Vagina (tissue), 2 donors: Measurements from ENCODE around the gene ITK. TPM values are rescaled to one million over a fixed set of nuclear protein-coding genes. Genes with fewer than 3 reads are reported as not detected.

ENCODE experiments used
- DNase-seq, 2 donors: peaks; one replicate each; pipeline ENCODE4 v3.0.0-alpha.2; 2017; ENCODE audit errors: extremely low spot score in 2 of 2
- H3K27ac ChIP-seq: fragments of 200-600 bp; sonication (generic); one replicate; pipeline ENCODE4 v1.5.1; 2019
- H3K27me3 ChIP-seq: fragments of 200-600 bp; sonication (generic); one replicate; pipeline ENCODE4 v1.5.1; 2019
- H3K36me3 ChIP-seq, 2 donors: fragments of 200-600 bp; sonication (generic); one replicate each; pipeline ENCODE4 v1.5.1; 2017 to 2019
- H3K4me1 ChIP-seq: fragments of 200-600 bp; sonication (generic); one replicate; pipeline ENCODE4 v1.5.1; 2019
- H3K4me3 ChIP-seq, 2 donors: fragments of 200-600 bp; sonication (generic); 1 replicate in 1 of 2; 2 replicates in 1 of 2; pipeline ENCODE4 v1.5.1; 2016 to 2019
- H3K9me3 ChIP-seq: fragments of 200-600 bp; sonication (generic); one replicate; pipeline ENCODE4 v1.5.1; 2019
- POLR2A ChIP-seq, 2 donors: fragments of 450-650 bp; IDR thresholded peaks; one replicate each; pipeline ENCODE4 v1.6.1; 2017; ENCODE audit warnings: antibody characterized with exemption in 2 of 2, mild to moderate bottlenecking in 2 of 2, moderate library complexity in 2 of 2
- POLR2AphosphoS5 ChIP-seq, 2 donors: sonication (generic); formaldehyde crosslinking; IDR thresholded peaks; one replicate each; pipeline ENCODE4 v1.9.0; 2017; ENCODE audit warnings: antibody characterized with exemption in 2 of 2, mild to moderate bottlenecking in 2 of 2, low read depth in 1 of 2; ENCODE audit not compliant: insufficient read depth in 1 of 2
- intact Hi-C: fragments of 100-400 bp; cut with DNase I; formaldehyde crosslinking; loops from one replicate; pipeline ENCODE4 v1.15.1; 2023
- total RNA-seq: library from RNA; depleted of rRNA; stranded (reverse); fragments of >200 nt; gene quantifications from one replicate; pipeline ENCODE4 v1.2.3, GENCODE V29; 2016
- TF ChIP-seq, protein P1 (sequence below), 3 experiments: fragments of 450-650 bp in 2 of 3; fragments of 200-600 bp in 1 of 3; sonication (generic) in 1 of 3; IDR thresholded peaks; one replicate each; pipeline ENCODE4 v1.5.1; 2017 to 2019; ENCODE audit warnings: antibody characterized with exemption in 3 of 3, mild to moderate bottlenecking in 2 of 3, moderate library complexity in 2 of 3

Gene ITK
- total RNA-seq, 1 donor from 2014 or later = 15.7 TPM

DNA sequence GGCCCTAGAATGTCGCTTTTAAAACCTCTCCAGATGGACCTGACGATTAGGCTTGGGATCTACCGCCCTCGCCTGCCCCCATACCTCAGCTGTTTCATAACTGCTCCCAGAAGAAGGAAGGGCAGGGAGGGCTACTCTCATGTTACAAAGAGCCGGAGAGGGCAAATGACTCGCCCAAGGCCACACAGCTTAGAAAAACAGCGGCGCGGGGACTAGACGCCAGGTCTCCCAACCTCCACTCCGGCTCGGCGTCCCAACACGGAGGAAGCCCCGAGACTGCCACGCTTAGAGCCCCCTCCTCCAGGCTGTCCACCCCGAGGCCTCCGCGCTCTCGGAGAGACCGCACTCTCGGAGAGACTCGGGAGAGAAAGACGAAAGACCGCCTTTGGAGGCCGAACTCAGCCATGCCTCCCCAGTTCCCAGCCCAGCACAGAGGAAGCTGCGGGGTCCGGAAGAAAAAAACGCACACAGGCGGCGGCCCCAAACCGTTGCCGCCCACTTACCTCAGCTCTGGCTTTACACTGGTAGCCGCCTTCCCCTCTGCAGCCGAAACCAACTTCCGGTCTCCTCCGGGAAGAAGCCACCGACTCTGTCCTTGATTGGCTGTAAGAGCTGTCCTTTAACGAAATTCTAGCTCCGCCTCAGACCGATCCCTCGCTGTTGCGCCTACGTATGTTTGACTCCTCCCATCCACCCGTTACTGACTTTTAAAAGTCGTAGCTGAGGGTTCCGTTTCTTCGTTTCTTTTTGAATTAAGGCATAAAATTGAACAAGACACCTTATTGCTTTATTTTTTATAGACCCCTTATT is 38.1 kb upstream of the ITK start, which contains the start of gene MED7:
Gene MED7 (minus strand): TSS at position 549 of the 810 bp plus-strand sequence. CDS start 3,434 bp downstream, outside the sequence.
- peak within 1 kb of the TSS; percentile 83 to 95 for H3K4me3 ChIP-seq
- H3K9me3 ChIP-seq = no peaks in the 10 kb centered on the region
- peaks cover 0 to 10% of the 10 kb centered on the region in 2 donors for H3K36me3 ChIP-seq
- no peaks in the 10 kb centered on the region for H3K27me3 ChIP-seq
- intact Hi-C loops = no loop called here
- H3K4me1 ChIP-seq = peaks cover 17% of the 10 kb centered on the region
- peak in 1 of 2 donors; percentile 98 for DNase-seq
- peak within 1 kb of the TSS; percentile 83 for H3K27ac ChIP-seq
- TF ChIP-seq POLR2A (IDR thresholded peaks at IDR 0.05) (peak in 1 of 2 donors; percentile 54), POLR2AphosphoS5 (IDR thresholded peaks at IDR 0.05; ENCODE audit: insufficient read depth in 1 of 2, low read depth in 1 of 2) (peak; percentile 88 to 90)
- TF ChIP-seq, protein P1, sequence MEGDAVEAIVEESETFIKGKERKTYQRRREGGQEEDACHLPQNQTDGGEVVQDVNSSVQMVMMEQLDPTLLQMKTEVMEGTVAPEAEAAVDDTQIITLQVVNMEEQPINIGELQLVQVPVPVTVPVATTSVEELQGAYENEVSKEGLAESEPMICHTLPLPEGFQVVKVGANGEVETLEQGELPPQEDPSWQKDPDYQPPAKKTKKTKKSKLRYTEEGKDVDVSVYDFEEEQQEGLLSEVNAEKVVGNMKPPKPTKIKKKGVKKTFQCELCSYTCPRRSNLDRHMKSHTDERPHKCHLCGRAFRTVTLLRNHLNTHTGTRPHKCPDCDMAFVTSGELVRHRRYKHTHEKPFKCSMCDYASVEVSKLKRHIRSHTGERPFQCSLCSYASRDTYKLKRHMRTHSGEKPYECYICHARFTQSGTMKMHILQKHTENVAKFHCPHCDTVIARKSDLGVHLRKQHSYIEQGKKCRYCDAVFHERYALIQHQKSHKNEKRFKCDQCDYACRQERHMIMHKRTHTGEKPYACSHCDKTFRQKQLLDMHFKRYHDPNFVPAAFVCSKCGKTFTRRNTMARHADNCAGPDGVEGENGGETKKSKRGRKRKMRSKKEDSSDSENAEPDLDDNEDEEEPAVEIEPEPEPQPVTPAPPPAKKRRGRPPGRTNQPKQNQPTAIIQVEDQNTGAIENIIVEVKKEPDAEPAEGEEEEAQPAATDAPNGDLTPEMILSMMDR (IDR thresholded peaks at IDR 0.05) = no peak

DNA sequence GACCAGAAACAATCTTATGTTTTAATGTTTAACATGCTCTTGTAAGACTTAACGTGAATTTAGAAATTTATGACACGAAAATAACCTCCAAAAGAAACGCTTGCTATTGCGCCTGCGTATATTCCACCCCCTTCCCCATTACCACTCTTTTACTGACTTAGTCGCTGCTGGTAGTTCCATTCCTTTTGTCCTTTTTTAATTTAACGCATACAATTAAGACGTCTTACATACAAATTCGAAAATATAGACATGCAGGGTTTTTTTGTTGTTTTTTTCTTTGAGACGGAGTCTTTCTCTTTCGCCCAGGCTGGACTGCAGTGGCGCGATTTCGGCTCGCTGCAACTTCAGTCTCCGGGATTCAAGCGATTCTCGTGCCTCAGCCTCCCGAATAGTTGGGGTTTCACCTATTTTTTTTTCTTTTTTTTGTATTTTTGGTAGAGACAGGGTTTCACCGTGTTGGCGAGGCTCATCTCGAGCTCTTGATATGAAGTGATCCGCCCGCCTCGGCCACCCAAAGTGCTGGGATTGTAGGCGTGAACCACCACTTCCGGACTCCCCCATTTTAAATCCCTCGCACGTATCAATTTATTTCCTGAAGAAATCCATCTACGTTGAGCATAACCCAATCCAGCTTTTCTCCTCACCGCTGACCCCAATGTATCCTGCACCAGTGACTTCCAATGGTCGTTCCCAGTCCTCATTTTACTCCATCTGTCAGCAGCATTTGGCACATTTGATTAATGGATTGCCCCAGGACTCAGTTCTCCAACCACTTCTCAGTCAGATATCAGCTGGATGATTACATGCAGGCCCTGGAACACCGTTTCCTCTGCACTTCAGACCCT is 37.3 kb upstream of the ITK start:
- H3K27ac ChIP-seq = peak overlapping the region; percentile 83

DNA sequence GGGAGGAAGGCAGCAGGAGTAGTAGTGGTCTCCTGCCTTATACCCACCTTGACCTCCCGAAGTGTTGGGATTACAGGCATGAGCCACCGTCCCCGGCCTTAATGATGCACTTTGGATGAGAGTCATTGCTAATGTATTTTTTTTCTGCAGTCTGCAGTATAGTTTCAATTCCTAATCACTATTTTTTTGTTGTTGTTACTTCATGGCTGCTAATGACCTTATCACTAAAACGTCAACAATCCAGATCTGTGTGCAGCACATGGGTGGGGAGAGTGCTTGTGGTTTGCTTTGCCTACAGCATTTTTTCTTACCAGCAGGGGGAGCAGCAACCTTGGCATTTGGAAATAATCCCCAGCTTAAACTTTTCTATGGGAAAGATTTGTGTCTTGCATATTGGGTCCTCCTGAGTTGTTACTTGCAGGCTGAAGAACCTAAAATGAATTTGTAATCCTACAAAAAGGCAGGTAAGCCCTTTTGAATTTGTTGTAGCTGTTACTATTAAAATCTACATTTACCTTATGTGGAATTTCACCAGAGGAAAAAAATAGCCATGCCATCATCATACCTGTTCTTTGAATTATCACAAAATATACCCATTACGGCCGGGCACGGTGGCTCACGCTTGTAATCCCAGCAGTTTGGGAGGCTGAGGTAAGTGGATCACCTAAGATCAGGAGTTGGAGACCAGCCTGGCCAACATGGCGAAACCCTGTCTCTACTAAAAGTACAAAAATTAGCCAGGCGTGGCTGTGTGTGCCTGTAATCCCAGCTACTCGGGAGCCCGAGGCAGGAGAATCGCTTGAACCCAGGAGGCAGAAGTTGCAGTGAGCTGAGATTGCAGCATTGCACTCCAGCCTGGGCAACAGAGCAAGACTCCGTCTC is 31.7 kb upstream of the ITK start:
- DNase-seq = no peak
- no peak for TF ChIP-seq POLR2AphosphoS5 (IDR thresholded peaks at IDR 0.05; ENCODE audit: insufficient read depth in 1 of 2, low read depth in 1 of 2)
- no peak for TF ChIP-seq POLR2A (IDR thresholded peaks at IDR 0.05)
- TF ChIP-seq, protein P1 (IDR thresholded peaks at IDR 0.05) = peak; percentile 22 to 57 (median 38)
- Histone ChIP-seq H3K9me3 (no peaks in the 10 kb centered on the region), H3K27ac (no peak overlapping the region), H3K36me3 (no peaks in the 10 kb centered on the region), H3K27me3 (no peaks in the 10 kb centered on the region), H3K4me1 (peaks cover under 1% of the 10 kb centered on the region), H3K4me3 (no peak overlapping the region)
- intact Hi-C loops = no loop called here

More for the DNA sequence above, 37.3 kb upstream of the ITK start:
- H3K4me3 ChIP-seq = peak overlapping the region; percentile 83 to 95
- no peaks in the 10 kb centered on the region for H3K27me3 ChIP-seq
- intact Hi-C loops = no loop called here
- H3K4me1 ChIP-seq = peaks cover 17% of the 10 kb centered on the region
- peaks cover 0 to 6% of the 10 kb centered on the region in 2 donors for H3K36me3 ChIP-seq
- TF ChIP-seq POLR2A (IDR thresholded peaks at IDR 0.05) = no peak
- TF ChIP-seq, protein P1 (IDR thresholded peaks at IDR 0.05) = no peak
- peak in 1 of 2 donors; percentile 70 for TF ChIP-seq POLR2AphosphoS5 (IDR thresholded peaks at IDR 0.05; ENCODE audit: insufficient read depth in 1 of 2, low read depth in 1 of 2)
- no peak for DNase-seq
- no peaks in the 10 kb centered on the region for H3K9me3 ChIP-seq

DNA sequence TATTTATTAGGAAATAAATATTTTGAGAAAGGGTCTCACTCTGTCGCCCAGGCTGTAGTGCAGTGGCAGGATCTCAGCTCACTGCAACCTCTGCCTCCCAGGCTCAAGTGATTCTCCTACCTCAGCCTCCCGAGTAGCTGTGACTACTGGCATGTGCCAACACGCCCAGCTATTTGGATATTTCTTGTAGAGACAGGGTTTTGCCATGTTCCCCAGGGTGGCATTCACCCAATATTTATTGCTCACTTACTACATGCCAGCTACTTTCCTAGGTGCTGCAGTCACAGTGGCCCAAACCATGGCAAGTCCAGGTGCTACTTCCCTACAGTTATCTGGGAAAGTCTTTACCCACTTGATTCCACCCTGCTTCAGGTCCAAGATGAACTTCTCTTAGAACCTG is 29.6 kb upstream of the ITK start:
- H3K9me3 ChIP-seq = no peaks in the 10 kb centered on the region
- H3K36me3 ChIP-seq = no peaks in the 10 kb centered on the region
- H3K27me3 ChIP-seq = no peaks in the 10 kb centered on the region
- no peak for DNase-seq
- TF ChIP-seq, protein P1 (IDR thresholded peaks at IDR 0.05) = no peak
- TF ChIP-seq POLR2A (IDR thresholded peaks at IDR 0.05) (no peak), POLR2AphosphoS5 (IDR thresholded peaks at IDR 0.05; ENCODE audit: insufficient read depth in 1 of 2, low read depth in 1 of 2) (no peak)
- intact Hi-C loops = no loop called here
- H3K4me1 ChIP-seq = no peaks in the 10 kb centered on the region
- H3K27ac ChIP-seq = no peak overlapping the region
- H3K4me3 ChIP-seq = no peak overlapping the region
